B cell (primary cell): ENCODE results near the gene NTM. TPM values are rescaled to one million over a fixed set of nuclear protein-coding genes. Genes with fewer than 3 reads are reported as not detected.

Experiments
- ATAC-seq: fragments of 200-7000 bp; cut with Tn5 transposase; one replicate; pipeline ENCODE4 v1.10.0; 2021; ENCODE audit warnings: low read depth, mild to moderate bottlenecking, moderate number of reproducible peaks, moderate library complexity
- CTCF ChIA-PET: fragments of 350-600 bp; sonication (Branson Sonifier 250); formaldehyde crosslinking; loops from one replicate; lab custom pipeline; 2021; ENCODE audit warnings: antibody characterized with exemption, inconsistent platforms; lab: Charles Lee
- POLR2A ChIA-PET: fragments of 350-600 bp; sonication (Branson Sonifier 250); formaldehyde crosslinking; loops from one replicate; lab custom pipeline; 2021; ENCODE audit warnings: antibody characterized with exemption; lab: Charles Lee
- DNase-seq: peaks from one replicate; pipeline ENCODE4 v3.0.0; 2013
- H2AFZ ChIP-seq: 2 replicates; pipeline ENCODE4 v1.6.1; 2012; ENCODE audit warnings: mild to moderate bottlenecking, low read depth, low read length; ENCODE audit not compliant: insufficient read depth, poor library complexity, severe bottlenecking
- H3K27ac ChIP-seq, 2 donors: 1 replicate in 1 of 2; 2 replicates in 1 of 2; pipeline ENCODE4 v1.5.1; 2012 to 2013; ENCODE audit warnings: low read length in 2 of 2, mild to moderate bottlenecking in 2 of 2, moderate library complexity in 1 of 2
- H3K27me3 ChIP-seq, 4 experiments: fragments of 200-600 bp in 1 of 4; sonication (generic) in 1 of 4; replicated peaks in 1 of 4; 1 replicate in 2 of 4; 2 replicates in 2 of 4; pipeline versions ENCODE4 v1.6.1 to v1.7.0; 2013 to 2016; ENCODE audit warnings: low read length in 3 of 4, mild to moderate bottlenecking in 2 of 4, mixed read lengths in 1 of 4, moderate library complexity in 1 of 4; ENCODE audit not compliant: insufficient read depth in 4 of 4, control insufficient read depth in 3 of 4; ENCODE audit errors: control extremely low read depth in 1 of 4
- H3K36me3 ChIP-seq, 2 experiments: replicated peaks in 1 of 2; 1 replicate in 1 of 2; 2 replicates in 1 of 2; pipeline versions ENCODE4 v1.6.1 to v1.7.1; 2013; ENCODE audit warnings: low read length in 1 of 2; ENCODE audit not compliant: insufficient read depth in 2 of 2, control insufficient read depth in 1 of 2; ENCODE audit errors: control extremely low read depth in 1 of 2, extremely low read depth in 1 of 2
- H3K4me1 ChIP-seq, 2 donors: fragments of 200-600 bp in 1 of 2; sonication (generic) in 1 of 2; 1 replicate in 1 of 2; 2 replicates in 1 of 2; pipeline versions ENCODE4 v1.5.1 to v1.6.1; 2013 to 2017; ENCODE audit warnings: low read length in 2 of 2; ENCODE audit not compliant: control insufficient read depth in 2 of 2, insufficient read depth in 2 of 2
- H3K4me2 ChIP-seq: replicated peaks from 2 replicates; pipeline ENCODE3; 2012; ENCODE audit warnings: mild to moderate bottlenecking, low read depth, low read length; ENCODE audit not compliant: poor library complexity, severe bottlenecking
- H3K4me3 ChIP-seq, 5 experiments: fragments of 200-600 bp in 1 of 5; sonication (generic) in 1 of 5; 1 replicate in 3 of 5; 2 replicates in 2 of 5; pipeline versions ENCODE4 v1.5.1 to v1.7.0; 2011 to 2016; ENCODE audit warnings: low read length in 4 of 5, mild to moderate bottlenecking in 4 of 5, low read depth in 2 of 5, control low read depth in 1 of 5, moderate library complexity in 1 of 5; ENCODE audit not compliant: insufficient read depth in 1 of 5; ENCODE audit errors: control extremely low read depth in 1 of 5, extremely low read depth in 1 of 5
- H3K79me2 ChIP-seq: fragments of 200-600 bp; sonication (generic); one replicate; pipeline ENCODE4 v1.6.0; 2016; ENCODE audit warnings: low read length; ENCODE audit not compliant: control insufficient read depth, insufficient read depth
- H3K9ac ChIP-seq: fragments of 200-600 bp; sonication (generic); 2 replicates; pipeline ENCODE4 v1.6.1; 2017; ENCODE audit warnings: mild to moderate bottlenecking, low read length, moderate library complexity
- H3K9me3 ChIP-seq, 3 donors: one replicate each; pipeline versions ENCODE4 v1.6.1 to v1.7.1; 2013; ENCODE audit warnings: low read length in 2 of 3; ENCODE audit not compliant: control insufficient read depth in 2 of 3, insufficient read depth in 1 of 3; ENCODE audit errors: control extremely low read depth in 1 of 3
- H4K20me1 ChIP-seq: 2 replicates; pipeline ENCODE4 v1.6.0; 2012; ENCODE audit warnings: mild to moderate bottlenecking, low read length; ENCODE audit not compliant: insufficient read depth, control insufficient read depth, poor library complexity, severe bottlenecking
- H3K27ac Mint-ChIP-seq: one replicate; pipeline ENCODE4 v1.8.0; 2021; ENCODE audit warnings: mixed read lengths
- H3K27me3 Mint-ChIP-seq: one replicate; pipeline ENCODE4 v1.8.0; 2021; ENCODE audit warnings: mixed read lengths
- H3K4me1 Mint-ChIP-seq: one replicate; pipeline ENCODE4 v1.8.0; 2021; ENCODE audit warnings: mixed read lengths
- H3K4me3 Mint-ChIP-seq: one replicate; pipeline ENCODE4 v1.8.0; 2021; ENCODE audit warnings: mixed read lengths
- H3K9me3 Mint-ChIP-seq: one replicate; pipeline ENCODE4 v1.8.0; 2022; ENCODE audit warnings: mixed read lengths; ENCODE audit not compliant: insufficient read depth
- CTCF ChIP-seq: fragments of 200-600 bp; IDR thresholded peaks from one replicate; pipeline ENCODE4 v1.8.0; 2022; ENCODE audit warnings: antibody characterized with exemption, mild to moderate bottlenecking
- EZH2 ChIP-seq: IDR thresholded peaks from 2 replicates; pipeline ENCODE4 v1.6.1; 2012; ENCODE audit warnings: borderline replicate concordance, low read depth, mild to moderate bottlenecking, moderate library complexity, low read length; ENCODE audit not compliant: insufficient read depth, poor library complexity, severe bottlenecking
- WGBS: methylation state at CpG from one replicate; pipeline ENCODE4 v1.1.5; 2013; ENCODE audit warnings: missing lambda C conversion rate; ENCODE audit not compliant: insufficient coverage; 5-methylcytosine and 5-hydroxymethylcytosine counted together
- intact Hi-C: fragments of 100-400 bp; cut with micrococcal nuclease; formaldehyde crosslinking; loops from one replicate; pipeline ENCODE4 v1.10.0; 2022
- polyA plus RNA-seq: library from polyadenylated mRNA; depleted of rRNA; stranded (reverse); fragments of >200 nt; gene quantifications from 2 replicates; pipeline ENCODE4 v1.2.3, GENCODE V29; 2012
- total RNA-seq, 2 donors: library from RNA; stranded (reverse); fragments of 120-200 nt in 1 of 2; gene quantifications; 1 replicate in 1 of 2; 2 replicates in 1 of 2; pipeline versions ENCODE4 v1.2.3 to v1.2.4, GENCODE V29; 2013 to 2022

NTM gene
- total and polyA plus RNA-seq, 2 donors (not counting 1 experiment from before 2014, with no cell fraction given) = not detected

- 100% methylated on average over 1 of the region's 2 CpGs for WGBS
- ChIA-PET POLR2A (no interaction called here), CTCF (no interaction called here)
- Histone ChIP-seq H3K9me3 (peaks cover 0 to 16% (median 0%) of the 10 kb centered on the region in 3 donors), H3K9ac (no peak overlapping the region), H3K79me2 (no peaks in the 10 kb centered on the region), H3K36me3 (no peaks in the 10 kb centered on the region), H2AFZ (no peak overlapping the region), H3K4me2 (no peak overlapping the region), H3K4me1 (no peaks in the 10 kb centered on the region), H4K20me1 (no peaks in the 10 kb centered on the region), H3K27me3 (no peaks in the 10 kb centered on the region), H3K27ac (no peak overlapping the region), H3K4me3 (no peak overlapping the region)
- H3K9me3 Mint-ChIP-seq = peaks cover 2% of the 10 kb centered on the region
- H3K27me3 Mint-ChIP-seq = no peaks in the 10 kb centered on the region
- intact Hi-C loops = no loop called here
- ATAC-seq (no peak), DNase-seq (no peak)
- H3K4me3 Mint-ChIP-seq = no peak overlapping the region
- H3K4me1 Mint-ChIP-seq = no peaks in the 10 kb centered on the region
- no peak overlapping the region for H3K27ac Mint-ChIP-seq
- no peak for TF ChIP-seq EZH2
- TF ChIP-seq CTCF = no peak
Observed at GRCh38 chr11:131800452-131800851, 430.0 kb downstream of the NTM start.

GRCh38 chr11:131802440-131803115 lies 432.2 kb downstream of the NTM start:
- Histone ChIP-seq H4K20me1 (no peaks in the 10 kb centered on the region), H3K36me3 (no peaks in the 10 kb centered on the region), H3K4me3 (no peak overlapping the region), H3K4me2 (no peak overlapping the region), H3K27me3 (no peaks in the 10 kb centered on the region), H2AFZ (no peak overlapping the region), H3K9ac (no peak overlapping the region), H3K27ac (no peak overlapping the region), H3K4me1 (no peaks in the 10 kb centered on the region), H3K79me2 (no peaks in the 10 kb centered on the region), H3K9me3 (peaks cover 0 to 8% (median 0%) of the 10 kb centered on the region in 3 donors)
- DNase-seq = no peak
- 94% methylated on average over 6 of the region's 9 CpGs for WGBS
- no peaks in the 10 kb centered on the region for H3K4me1 Mint-ChIP-seq
- ATAC-seq = no peak
- intact Hi-C loops = no loop called here
- ChIA-PET CTCF (no interaction called here), POLR2A (no interaction called here)
- TF ChIP-seq EZH2 (no peak), CTCF (no peak)
- H3K27ac Mint-ChIP-seq = no peak overlapping the region
- no peaks in the 10 kb centered on the region for H3K27me3 Mint-ChIP-seq
- peaks cover 2% of the 10 kb centered on the region for H3K9me3 Mint-ChIP-seq
- H3K4me3 Mint-ChIP-seq = no peak overlapping the region
